ENCODE measurements around the gene ASPRV1.

The ASPRV1 gene

GRCh38 chr2:69988086-69988635, 26.7 kb upstream of the ASPRV1 start:
- no peak for DNase-seq

- no peak for DNase-seq
Measured at GRCh38 chr2:69986691-69987090, 25.3 kb upstream of the ASPRV1 start.

GRCh38 chr2:69985688-69986087, 24.3 kb upstream of the ASPRV1 start:
- DNase-seq, result no peak

- DNase-seq, result no peak
Measured at GRCh38 chr2:69985216-69985615, 23.8 kb upstream of the ASPRV1 start.

GRCh38 chr2:69983392-69983966, 22.0 kb upstream of the ASPRV1 start:
- no peak for DNase-seq

- no peak for DNase-seq
Measured at GRCh38 chr2:69979902-69980807, 18.7 kb upstream of the ASPRV1 start.

- DNase-seq, result no peak
Measured at GRCh38 chr2:69977906-69978482, 16.6 kb upstream of the ASPRV1 start.

- DNase-seq, result no peak
Measured at GRCh38 chr2:69977186-69977585, 15.8 kb upstream of the ASPRV1 start.

- no peak for DNase-seq
Measured at GRCh38 chr2:69975853-69976462, 14.5 kb upstream of the ASPRV1 start.

GRCh38 chr2:69975136-69975852, 13.9 kb upstream of the ASPRV1 start:
- DNase-seq, result no peak

- DNase-seq, result no peak
Measured at GRCh38 chr2:69973335-69973735, 11.9 kb upstream of the ASPRV1 start.

- DNase-seq, result no peak
Measured at GRCh38 chr2:69972822-69973221, 11.4 kb upstream of the ASPRV1 start.

GRCh38 chr2:69969991-69970390, 8.6 kb upstream of the ASPRV1 start:
- no peak for DNase-seq

GRCh38 chr2:69969126-69969983, 7.9 kb upstream of the ASPRV1 start:
- DNase-seq, result no peak

- no peak for DNase-seq
Measured at GRCh38 chr2:69968609-69969008, 7.2 kb upstream of the ASPRV1 start.

GRCh38 chr2:69966496-69966895, 5.1 kb upstream of the ASPRV1 start:
- no peak for DNase-seq

GRCh38 chr2:69965756-69966445, 4.5 kb upstream of the ASPRV1 start:
- no peak for DNase-seq

GRCh38 chr2:69964353-69964841, 3.0 kb upstream of the ASPRV1 start:
- DNase-seq, result no peak

GRCh38 chr2:69962986-69963730, 1.7 kb upstream of the ASPRV1 start:
- DNase-seq, result no peak

GRCh38 chr2:69960821-69961220, 610 bp downstream of the ASPRV1 start:
- no peak for DNase-seq

Data from NCI-H510A treated with DMSO at 0.1 percent for 48 hours (cell line).